GM12878 (cell line): Measurements from ENCODE around the gene ARHGAP45. TPM values are rescaled to one million over a fixed set of nuclear protein-coding genes. Genes with fewer than 3 reads are reported as not detected.

ENCODE experiments used
- ATAC-seq: fragments of 200-7000 bp; cut with Tn5 transposase; 3 replicates; pipeline ENCODE4 v1.9.1; 2020; ENCODE audit warnings: mild to moderate bottlenecking, moderate library complexity
- BruUV-seq: library from RNA; stranded (reverse); fragments of 400-500 nt; replicated peaks from 2 replicates; lab custom pipeline; 2021; lab: Mats Ljungman, UMichigan
- CTCF ChIA-PET: fragments of 300-600 bp; sonication (Branson Sonifier 250); formaldehyde crosslinking; extraction: SDS; loops from one replicate; lab custom pipeline; 2021; ENCODE audit warnings: inconsistent platforms; lab: Yijun Ruan, JAX
- POLR2A ChIA-PET: fragments of 350-600 bp; formaldehyde crosslinking; extraction: SDS; loops from one replicate; lab custom pipeline; 2021; ENCODE audit warnings: inconsistent platforms; lab: Charles Lee
- RAD21 ChIA-PET: fragments of 300-600 bp; sonication (Branson Sonifier 250); formaldehyde crosslinking; loops from one replicate; lab custom pipeline; 2023; ENCODE audit warnings: antibody characterized with exemption; ENCODE audit not compliant: unreplicated experiment; lab: Charles Lee
- SMC1A ChIA-PET: fragments of 300-600 bp; sonication (Branson Sonifier 250); formaldehyde crosslinking; loops from one replicate; lab custom pipeline; 2023; ENCODE audit not compliant: unreplicated experiment, uncharacterized antibody; lab: Charles Lee
- DNase-seq: peaks from one replicate; pipeline ENCODE4 v3.0.0-alpha.2; 2011; ENCODE audit warnings: low read depth, low spot score
- FAIRE-seq: peaks from 3 replicates; lab custom pipeline; 2011; peaks lifted over from hg19 to GRCh38; lab: Jason Lieb, UNC
- H2AFZ ChIP-seq: 2 replicates; pipeline ENCODE4 v1.6.0; 2011; ENCODE audit warnings: low read depth, low read length, control low read depth; ENCODE audit not compliant: control insufficient read depth
- H3K27ac ChIP-seq: 2 replicates; pipeline ENCODE4 v1.5.1; 2011; ENCODE audit warnings: control low read depth; ENCODE audit not compliant: control insufficient read depth, insufficient read depth
- H3K27me3 ChIP-seq, 2 experiments: replicated peaks in 1 of 2; 2 replicates each; pipeline versions ENCODE4 v1.6.0 to v1.6.1; 2011; ENCODE audit warnings: low read length in 1 of 2; ENCODE audit not compliant: control insufficient read depth in 2 of 2, insufficient read depth in 2 of 2
- H3K36me3 ChIP-seq, 2 experiments: 2 replicates each; pipeline ENCODE4 v1.5.1; 2011; ENCODE audit warnings: low read length in 1 of 2; ENCODE audit not compliant: control insufficient read depth in 2 of 2, insufficient read depth in 2 of 2
- H3K4me1 ChIP-seq: 2 replicates; pipeline ENCODE4 v1.6.1; 2011; ENCODE audit warnings: mild to moderate bottlenecking, low read length, moderate library complexity, mixed read lengths; ENCODE audit not compliant: control insufficient read depth, insufficient read depth
- H3K4me2 ChIP-seq: 2 replicates; pipeline ENCODE4 v1.6.0; 2011; ENCODE audit warnings: control low read depth; ENCODE audit not compliant: control insufficient read depth, insufficient read depth
- H3K4me3 ChIP-seq: fragments of 200-600 bp; sonication (generic); 2 replicates; pipeline ENCODE4 v1.5.1; 2016
- H3K79me2 ChIP-seq: 2 replicates; pipeline ENCODE4 v1.6.0; 2011; ENCODE audit warnings: low read length; ENCODE audit not compliant: control insufficient read depth, insufficient read depth
- H3K9ac ChIP-seq: 2 replicates; pipeline ENCODE4 v1.8.0; 2011; ENCODE audit warnings: low read length, control low read depth, mixed read lengths; ENCODE audit not compliant: control insufficient read depth, insufficient read depth
- H3K9me3 ChIP-seq: replicated peaks from 3 replicates; pipeline ENCODE4 v1.5.1; 2011; ENCODE audit warnings: mild to moderate bottlenecking, low read length; ENCODE audit not compliant: control insufficient read depth, insufficient read depth
- H4K20me1 ChIP-seq: 2 replicates; pipeline ENCODE4 v1.6.0; 2011; ENCODE audit not compliant: control insufficient read depth, insufficient read depth
- WGBS: methylation state at CpG from one replicate; pipeline ENCODE4 v1.1.6; 2016; ENCODE audit warnings: low lambda C conversion rate; ENCODE audit not compliant: insufficient replicate concordance, insufficient coverage; ENCODE audit errors: missing lambda C conversion rate; 5-methylcytosine and 5-hydroxymethylcytosine counted together
- in situ Hi-C: fragments of 300-500 bp; cut with MboI; formaldehyde crosslinking; loops from 9 replicates; pipeline ENCODE4 v1.14.3; 2018; ENCODE audit warnings: mixed read lengths
- intact Hi-C: fragments of 100-400 bp; cut with micrococcal nuclease; formaldehyde crosslinking; loops from one replicate; pipeline ENCODE4 v1.14.2; 2022; ENCODE audit not compliant: unreplicated experiment
- polyA plus RNA-seq, 11 experiments: library from polyadenylated mRNA; depleted of rRNA in 4 of 11; unstranded in 6 of 11; stranded (reverse) in 5 of 11; fragments of >200 nt; fragmentation: Nextera tagmentation in 4 of 11; fragmentation: Illumina TruSeq in 1 of 11; extraction: Ambion mirVana in 4 of 11; extraction: Trizol in 1 of 11; gene quantifications; 1 replicate in 1 of 11; 2 replicates in 10 of 11; pipeline versions ENCODE4 v1.2.1 to v1.2.3, GENCODE V29; 2011 to 2016; ENCODE audit warnings: inconsistent platforms in 2 of 11, missing spikeins in 2 of 11, low read depth in 1 of 11
- total RNA-seq, 4 experiments: library from RNA; depleted of rRNA in 3 of 4; stranded (reverse); fragments of >200 nt in 3 of 4; fragmentation: Illumina TruSeq in 1 of 4; extraction: Trizol in 1 of 4; gene quantifications; 2 replicates each; pipeline versions ENCODE4 v1.2.1 to v1.2.3, GENCODE V29; 2013 to 2021
- TF ChIP-seq, protein P1 (sequence below): fragments of 450-650 bp; formaldehyde crosslinking; IDR thresholded peaks from 2 replicates; pipeline ENCODE4 v1.4.0; 2020; ENCODE audit warnings: mild to moderate bottlenecking, moderate library complexity

The ARHGAP45 gene
- total and polyA plus RNA-seq, 10 of the 15 experiments (the other 5 are each of a cell fraction or from before 2014, with no cell fraction given) = 1.4 to 151 (median 59.9) TPM

DNA sequence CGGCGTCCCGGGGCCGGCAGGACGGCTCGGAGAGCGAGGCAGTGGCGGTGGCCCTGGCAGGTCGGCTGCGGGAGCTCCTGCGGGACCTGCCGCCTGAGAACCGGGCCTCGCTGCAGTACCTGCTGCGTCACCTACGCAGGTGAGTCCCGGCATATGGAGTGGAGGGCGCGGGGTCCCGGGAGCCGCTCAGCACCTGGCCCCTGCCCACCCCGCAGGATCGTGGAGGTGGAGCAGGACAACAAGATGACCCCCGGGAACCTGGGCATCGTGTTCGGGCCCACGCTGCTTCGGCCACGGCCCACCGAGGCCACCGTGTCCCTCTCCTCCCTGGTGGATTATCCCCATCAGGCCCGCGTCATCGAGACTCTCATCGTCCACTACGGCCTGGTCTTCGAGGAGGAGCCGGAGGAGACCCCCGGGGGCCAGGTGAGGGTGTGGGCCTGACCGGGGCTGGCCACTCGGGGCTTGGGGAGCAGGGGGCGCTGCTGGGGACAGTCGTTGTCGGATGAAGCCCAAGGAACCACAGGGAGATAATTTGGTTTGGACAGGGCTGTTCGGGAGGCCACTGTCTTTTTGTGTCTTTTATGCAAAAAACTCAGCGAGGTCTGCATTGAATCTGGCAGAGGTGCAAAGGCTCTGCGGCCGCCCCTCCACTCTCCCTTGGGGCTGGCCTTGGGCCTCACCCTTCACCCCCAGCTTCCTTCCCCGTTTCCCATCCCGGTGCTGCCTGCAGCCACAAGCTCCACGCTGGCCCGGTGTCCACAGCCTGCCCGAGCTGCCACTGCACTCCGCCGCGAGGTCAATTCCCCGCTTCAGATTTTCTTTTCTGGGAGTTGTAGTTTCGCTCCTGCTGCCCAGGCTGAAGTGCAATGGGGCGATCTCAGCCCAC, 16.2 kb downstream of the ARHGAP45 start:
- no peak for DNase-seq
- no peak for ATAC-seq
- ChIA-PET SMC1A (no interaction called here), RAD21 (interaction anchor here (0.9 kb wide), 1 partner anchor 16 kb away, joined by 3 read pairs; the partner anchor contains the start of gene ARHGAP45), POLR2A (interaction anchor here (0.9 to 1.8 kb wide), 3 partner anchors 11 to 22 kb away, joined by 3 to 9 read pairs (median 3); partner anchors contain the start of gene POLR2E), CTCF (interaction anchor here (1.1 kb wide), 1 partner anchor 30 kb away, joined by 6 read pairs; no protein-coding TSS in a partner anchor)
- no peaks in the 10 kb centered on the region for H3K9me3 ChIP-seq
- H3K79me2 ChIP-seq = no peaks in the 10 kb centered on the region; the same call in 1 of the 2 replicates
- H2AFZ ChIP-seq = no peak overlapping the region
- in situ Hi-C loops (no loop called here), intact Hi-C loops (no loop called here)
- FAIRE-seq = no peak
- no TSS peak for BruUV-seq
- H3K27me3 ChIP-seq = no peaks in the 10 kb centered on the region
- no peak overlapping the region for H3K9ac ChIP-seq
- H3K27ac ChIP-seq = no peak overlapping the region
- 79% methylated on average over 57 of the region's 59 CpGs for WGBS
- TF ChIP-seq, protein P1, sequence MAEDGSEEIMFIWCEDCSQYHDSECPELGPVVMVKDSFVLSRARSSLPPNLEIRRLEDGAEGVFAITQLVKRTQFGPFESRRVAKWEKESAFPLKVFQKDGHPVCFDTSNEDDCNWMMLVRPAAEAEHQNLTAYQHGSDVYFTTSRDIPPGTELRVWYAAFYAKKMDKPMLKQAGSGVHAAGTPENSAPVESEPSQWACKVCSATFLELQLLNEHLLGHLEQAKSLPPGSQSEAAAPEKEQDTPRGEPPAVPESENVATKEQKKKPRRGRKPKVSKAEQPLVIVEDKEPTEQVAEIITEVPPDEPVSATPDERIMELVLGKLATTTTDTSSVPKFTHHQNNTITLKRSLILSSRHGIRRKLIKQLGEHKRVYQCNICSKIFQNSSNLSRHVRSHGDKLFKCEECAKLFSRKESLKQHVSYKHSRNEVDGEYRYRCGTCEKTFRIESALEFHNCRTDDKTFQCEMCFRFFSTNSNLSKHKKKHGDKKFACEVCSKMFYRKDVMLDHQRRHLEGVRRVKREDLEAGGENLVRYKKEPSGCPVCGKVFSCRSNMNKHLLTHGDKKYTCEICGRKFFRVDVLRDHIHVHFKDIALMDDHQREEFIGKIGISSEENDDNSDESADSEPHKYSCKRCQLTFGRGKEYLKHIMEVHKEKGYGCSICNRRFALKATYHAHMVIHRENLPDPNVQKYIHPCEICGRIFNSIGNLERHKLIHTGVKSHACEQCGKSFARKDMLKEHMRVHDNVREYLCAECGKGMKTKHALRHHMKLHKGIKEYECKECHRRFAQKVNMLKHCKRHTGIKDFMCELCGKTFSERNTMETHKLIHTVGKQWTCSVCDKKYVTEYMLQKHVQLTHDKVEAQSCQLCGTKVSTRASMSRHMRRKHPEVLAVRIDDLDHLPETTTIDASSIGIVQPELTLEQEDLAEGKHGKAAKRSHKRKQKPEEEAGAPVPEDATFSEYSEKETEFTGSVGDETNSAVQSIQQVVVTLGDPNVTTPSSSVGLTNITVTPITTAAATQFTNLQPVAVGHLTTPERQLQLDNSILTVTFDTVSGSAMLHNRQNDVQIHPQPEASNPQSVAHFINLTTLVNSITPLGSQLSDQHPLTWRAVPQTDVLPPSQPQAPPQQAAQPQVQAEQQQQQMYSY (CRISPR knock-in tag) = no peak
- no peak overlapping the region for H3K4me3 ChIP-seq
- peaks cover 19 to 60% of the 10 kb centered on the region in 2 experiments for H3K36me3 ChIP-seq
- no peaks in the 10 kb centered on the region; the same call in 1 of the 2 replicates for H4K20me1 ChIP-seq
- no peak overlapping the region for H3K4me2 ChIP-seq
- H3K4me1 ChIP-seq = peaks cover 19% of the 10 kb centered on the region
